GM19351 (cell line): ENCODE results near the gene STAT6.

Source experiments
- ATAC-seq: cut with Tn5 transposase; IDR thresholded peaks from one replicate; pipeline ENCODE4 v1.9.1; 2021; ENCODE audit warnings: mild to moderate bottlenecking, moderate library complexity; ENCODE audit not compliant: unreplicated experiment

Gene STAT6

GRCh38 chr12:57146961-57147944 is 36.1 kb upstream of the STAT6 start, which contains the start of gene LRP1-AS:
Gene LRP1-AS, minus strand, starts transcription at chr12:57147619.
- ATAC-seq: no peak

DNA sequence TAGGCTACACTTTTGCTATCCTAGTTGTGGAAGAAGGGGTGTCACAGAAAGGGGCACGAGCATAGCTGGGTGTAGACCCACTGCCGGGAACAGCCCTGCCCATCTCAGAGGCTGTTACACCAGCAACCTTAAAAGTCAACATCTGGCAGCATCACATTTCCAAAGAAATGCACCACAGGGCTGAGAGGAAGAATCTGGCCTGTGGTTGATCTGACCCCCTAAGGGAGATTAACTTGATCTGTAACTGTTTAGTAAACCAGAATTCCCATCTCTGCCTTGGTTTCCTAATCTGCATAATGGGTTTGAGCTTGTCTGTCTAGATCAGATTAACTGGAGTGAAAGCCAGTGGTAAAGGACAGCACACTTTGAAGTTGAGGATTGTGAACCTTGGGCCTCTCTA is 34.9 kb upstream of the STAT6 start:
- no peak for ATAC-seq

DNA sequence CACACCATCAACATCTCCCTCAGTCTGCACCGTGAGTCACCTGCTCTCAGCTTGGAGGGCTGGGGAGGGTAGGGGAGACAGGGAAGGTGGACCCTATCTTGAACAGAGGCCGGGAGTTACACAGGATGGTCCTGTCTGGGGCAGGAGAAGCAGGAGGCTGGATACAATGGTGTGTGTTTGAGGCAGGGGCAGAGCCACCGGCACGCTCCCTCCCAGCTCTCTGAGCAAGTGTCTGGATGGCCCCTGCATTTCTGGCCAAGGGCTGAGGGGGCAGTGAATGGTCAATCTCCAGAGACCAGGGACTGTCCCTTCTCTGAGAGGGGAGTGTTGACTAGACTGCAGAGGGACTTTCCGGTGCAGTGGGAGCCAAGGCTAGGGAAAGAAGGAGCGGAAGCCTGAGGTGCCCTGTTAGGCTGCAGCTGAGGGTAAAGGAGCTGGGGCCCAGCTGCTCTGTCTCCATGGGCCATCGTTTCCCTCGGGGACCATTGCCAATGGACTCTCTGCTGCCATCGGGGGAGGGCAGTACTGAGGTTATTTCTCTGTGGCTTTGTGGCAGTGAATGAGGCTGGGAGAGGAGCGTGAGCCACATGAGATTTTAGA is 34.4 kb upstream of the STAT6 start:
- no peak for ATAC-seq

GRCh38 chr12:57143454-57143853 is 32.3 kb upstream of the STAT6 start:
- ATAC-seq: no peak

DNA sequence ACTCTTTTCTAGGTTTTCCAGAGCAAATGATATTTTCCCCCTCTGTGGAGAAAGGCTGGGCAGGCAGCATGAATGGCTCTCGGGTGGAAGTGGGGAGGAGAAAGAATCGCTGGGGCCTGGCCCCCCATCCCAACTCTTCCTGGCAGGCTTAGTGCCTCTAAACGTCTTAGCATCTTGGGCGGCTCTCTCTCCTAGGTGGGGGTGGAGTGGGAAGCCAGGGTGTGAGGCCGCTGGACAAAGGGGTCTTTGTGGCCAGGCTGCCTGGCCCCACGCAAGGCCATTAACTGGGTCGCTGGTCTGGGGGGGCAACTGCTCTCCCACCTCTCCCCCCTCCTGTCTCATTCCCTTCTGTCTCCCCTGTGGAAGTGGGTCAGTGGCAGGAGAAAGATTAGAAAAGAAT is 31.6 kb upstream of the STAT6 start:
- no peak for ATAC-seq

- ATAC-seq: no peak
Observed at GRCh38 chr12:57142121-57142520, 31.0 kb upstream of the STAT6 start.

DNA sequence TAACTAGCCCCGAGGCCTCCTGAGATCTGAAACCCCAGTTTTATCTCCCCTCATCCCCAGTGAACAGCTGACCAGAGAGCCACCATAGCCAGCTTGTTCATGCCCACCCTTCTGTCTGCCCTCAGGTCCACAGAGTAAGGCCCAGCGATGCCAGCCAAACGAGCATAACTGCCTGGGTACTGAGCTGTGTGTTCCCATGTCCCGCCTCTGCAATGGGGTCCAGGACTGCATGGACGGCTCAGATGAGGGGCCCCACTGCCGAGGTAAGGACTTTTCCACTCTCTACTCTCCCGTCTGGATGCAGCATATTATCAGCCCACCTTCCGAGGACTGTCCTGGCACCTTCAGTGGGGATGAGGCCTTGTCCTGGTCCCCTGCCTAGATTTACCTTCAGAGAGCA is 30.1 kb upstream of the STAT6 start:
- no peak for ATAC-seq

- no peak for ATAC-seq
Observed at GRCh38 chr12:57139796-57140649, 28.9 kb upstream of the STAT6 start.

DNA sequence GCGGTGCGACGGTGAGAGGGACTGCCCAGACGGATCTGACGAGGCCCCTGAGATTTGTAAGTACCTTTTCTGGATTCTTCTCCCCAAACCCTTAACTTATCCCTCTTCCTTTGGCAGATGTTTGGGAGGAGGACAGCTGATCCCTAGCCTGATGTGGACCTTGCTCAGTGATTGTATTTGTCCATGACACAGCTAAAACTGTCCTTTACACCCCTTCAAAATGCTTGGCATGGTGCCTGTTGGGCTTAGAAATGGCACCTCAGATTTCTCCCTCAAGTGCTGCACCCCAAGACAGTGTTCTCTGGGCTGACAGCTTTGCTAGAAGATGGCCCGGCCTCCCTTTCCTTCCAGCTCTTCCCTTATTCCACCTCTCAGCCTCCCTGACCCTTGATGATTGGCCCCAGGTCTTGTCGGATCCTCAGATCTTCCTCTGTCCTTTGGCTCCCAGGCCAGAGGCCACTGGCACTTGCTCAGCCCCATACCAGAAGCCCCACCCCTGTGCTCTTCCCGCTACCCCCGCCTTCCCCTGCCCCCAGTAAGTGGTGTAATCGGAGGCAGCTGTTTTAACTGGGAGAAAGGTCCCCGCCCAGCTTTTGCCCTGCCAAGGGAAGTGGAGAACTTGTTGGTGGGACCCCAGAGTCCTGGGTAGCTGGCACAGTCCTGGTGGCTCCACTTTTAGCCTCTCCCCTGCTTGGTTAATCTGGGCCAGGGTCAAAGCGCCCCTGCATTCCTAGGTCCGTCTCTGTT is 27.5 kb upstream of the STAT6 start:
- ATAC-seq: no peak

DNA sequence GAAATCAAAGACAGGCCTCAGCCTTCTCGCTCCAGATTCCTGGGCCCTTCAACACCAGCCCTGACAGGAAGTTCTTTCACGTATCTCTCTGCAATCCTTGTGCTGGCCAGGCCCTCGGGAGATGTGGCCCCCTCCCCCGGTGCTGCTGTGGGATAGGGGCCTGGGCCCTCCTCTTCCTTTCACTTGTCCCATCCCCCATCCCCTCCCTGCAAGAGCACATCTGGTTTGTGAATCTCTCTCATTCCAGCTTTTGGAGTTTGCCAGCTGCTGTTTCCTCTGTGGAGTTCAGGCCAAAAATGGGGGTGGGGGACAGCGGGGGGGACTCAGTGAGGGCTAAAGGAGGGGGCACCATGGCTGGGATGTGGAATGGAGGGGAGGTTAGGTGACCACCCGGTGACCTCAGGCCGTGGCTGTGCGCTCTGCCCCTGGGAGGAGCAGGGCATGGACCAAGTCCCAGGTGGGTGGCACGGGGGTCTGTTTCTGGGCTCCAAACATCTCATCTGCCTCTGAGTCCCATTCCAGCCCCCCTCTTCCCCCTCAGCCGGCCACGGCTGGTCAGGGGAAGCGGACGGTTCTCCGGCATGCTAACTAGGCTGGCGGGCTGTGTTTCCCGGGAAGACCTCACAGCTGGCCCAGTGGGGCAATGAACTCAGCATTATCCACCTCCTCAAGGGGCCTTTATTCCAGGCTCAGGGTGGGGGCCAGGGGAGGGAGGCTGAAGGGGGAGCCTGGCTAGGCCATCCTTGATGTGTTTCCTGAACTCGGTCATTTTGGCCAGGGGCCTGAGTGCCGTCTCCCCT is 24.6 kb upstream of the STAT6 start:
- ATAC-seq: no peak

DNA sequence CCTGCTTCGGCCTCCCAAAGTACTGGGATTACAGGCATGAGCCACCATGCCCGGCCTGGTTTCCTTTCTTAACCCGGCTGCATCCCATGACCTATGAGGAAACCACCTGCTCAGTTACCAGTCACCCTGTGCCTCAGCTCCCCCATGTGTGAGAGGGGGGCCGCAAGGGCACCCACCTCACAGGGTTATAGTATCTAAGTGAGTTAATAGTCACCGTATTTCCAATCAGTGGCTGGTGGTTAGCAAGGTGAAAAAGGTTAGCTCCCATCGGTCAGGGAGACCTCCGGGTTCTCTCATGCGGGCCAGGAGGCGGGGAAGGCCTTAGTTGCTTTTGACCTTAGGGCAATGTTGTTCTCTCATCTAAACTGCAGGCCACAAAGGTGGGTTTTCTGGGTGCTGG is 23.8 kb upstream of the STAT6 start:
- ATAC-seq: no peak

DNA sequence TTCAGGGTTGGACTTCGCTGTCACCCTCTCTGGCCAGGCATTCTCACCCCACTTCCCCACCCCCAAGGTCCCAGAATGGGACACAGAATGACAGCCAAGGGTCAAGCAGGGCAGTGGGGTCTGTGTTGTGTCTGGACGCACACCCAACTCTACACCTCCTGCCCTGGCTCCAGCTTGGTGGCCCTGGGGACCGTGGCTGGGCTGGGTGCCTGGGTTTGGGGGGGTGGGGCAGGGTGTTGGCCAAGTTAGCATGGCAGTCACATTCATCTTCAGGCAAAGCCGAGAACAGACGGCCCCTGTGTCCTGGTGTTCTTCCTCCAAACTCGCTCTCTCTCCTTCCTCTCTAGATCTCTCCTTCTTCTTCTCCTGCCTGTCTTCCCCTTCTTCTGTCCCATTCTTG is 22.8 kb upstream of the STAT6 start:
- ATAC-seq: no peak

- no peak for ATAC-seq
Observed at GRCh38 chr12:57133013-57133569, 21.9 kb upstream of the STAT6 start.

GRCh38 chr12:57131896-57132744 is 21.0 kb upstream of the STAT6 start:
- ATAC-seq: no peak

- ATAC-seq: no peak
Observed at GRCh38 chr12:57130941-57131340, 19.8 kb upstream of the STAT6 start.

GRCh38 chr12:57129889-57130288 is 18.7 kb upstream of the STAT6 start:
- no peak for ATAC-seq

GRCh38 chr12:57129321-57129842 is 18.2 kb upstream of the STAT6 start:
- no peak for ATAC-seq

- no peak for ATAC-seq
Observed at GRCh38 chr12:57128519-57129247, 17.5 kb upstream of the STAT6 start.
